ENCODE data around the gene CEP85L.

DNA sequence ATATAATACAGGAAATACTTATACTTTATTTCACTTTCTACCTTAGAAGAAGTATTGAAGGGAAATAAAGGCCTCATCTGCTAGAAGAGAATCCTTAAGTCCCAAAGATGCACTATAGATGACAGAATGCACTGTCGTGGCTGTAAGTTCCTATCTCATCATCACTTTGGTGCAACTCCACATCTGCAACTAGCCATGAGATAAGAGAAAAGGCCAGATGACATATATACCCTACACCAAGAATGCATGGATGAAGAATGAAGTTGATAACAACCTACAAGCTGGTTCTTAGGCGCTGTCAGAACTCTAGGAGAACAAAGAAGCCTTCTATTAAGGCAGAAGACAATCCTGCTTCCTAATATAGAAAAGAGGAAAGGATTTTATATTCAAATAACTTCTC is 114.9 kb downstream of the CEP85L start:
- no peak for TF ChIP-seq RARB (CRISPR knock-in tag; IDR thresholded peaks at IDR 0.05)
- no peak for TF ChIP-seq ISL1 (CRISPR knock-in tag; IDR thresholded peaks at IDR 0.05)
- TF ChIP-seq ZC3H10 (CRISPR knock-in tag; IDR thresholded peaks at IDR 0.05), result no peak
- no peak for TF ChIP-seq PATZ1 (CRISPR knock-in tag; IDR thresholded peaks at IDR 0.05; ENCODE audit: borderline replicate concordance)
- no peak for TF ChIP-seq TOX (CRISPR knock-in tag; IDR thresholded peaks at IDR 0.05; ENCODE audit: borderline replicate concordance)
- no peak for TF ChIP-seq SNAI2 (CRISPR knock-in tag; IDR thresholded peaks at IDR 0.05)
- TF ChIP-seq, protein P1, sequence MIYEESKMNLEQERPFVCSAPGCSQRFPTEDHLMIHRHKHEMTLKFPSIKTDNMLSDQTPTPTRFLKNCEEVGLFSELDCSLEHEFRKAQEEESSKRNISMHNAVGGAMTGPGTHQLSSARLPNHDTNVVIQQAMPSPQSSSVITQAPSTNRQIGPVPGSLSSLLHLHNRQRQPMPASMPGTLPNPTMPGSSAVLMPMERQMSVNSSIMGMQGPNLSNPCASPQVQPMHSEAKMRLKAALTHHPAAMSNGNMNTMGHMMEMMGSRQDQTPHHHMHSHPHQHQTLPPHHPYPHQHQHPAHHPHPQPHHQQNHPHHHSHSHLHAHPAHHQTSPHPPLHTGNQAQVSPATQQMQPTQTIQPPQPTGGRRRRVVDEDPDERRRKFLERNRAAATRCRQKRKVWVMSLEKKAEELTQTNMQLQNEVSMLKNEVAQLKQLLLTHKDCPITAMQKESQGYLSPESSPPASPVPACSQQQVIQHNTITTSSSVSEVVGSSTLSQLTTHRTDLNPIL (CRISPR knock-in tag; IDR thresholded peaks at IDR 0.05; ENCODE audit: low read depth), result no peak
- no peak for TF ChIP-seq ARNTL (CRISPR knock-in tag; IDR thresholded peaks at IDR 0.05; ENCODE audit: borderline replicate concordance, low read depth)
- TF ChIP-seq ZFP30 (CRISPR knock-in tag; IDR thresholded peaks at IDR 0.05), result no peak
- no peak for TF ChIP-seq CSRNP3 (CRISPR knock-in tag; IDR thresholded peaks at IDR 0.05)
